Epithelial cell of esophagus (primary cell): ENCODE measurements around the gene KCNJ15.
A peak's percentile ranks its signal among the peaks of the same experiment; 100 is the strongest.

Source experiments
- DNase-seq: peaks from one replicate; pipeline ENCODE4 v3.0.0; 2010; ENCODE audit warnings: low read depth
- H3K4me3 ChIP-seq: 2 replicates; pipeline ENCODE4 v1.5.1; 2011; ENCODE audit warnings: mild to moderate bottlenecking, low read length, control low read depth
- TF ChIP-seq, protein P1 (sequence below): IDR thresholded peaks from 2 replicates; pipeline ENCODE4 v1.5.1; 2011; ENCODE audit warnings: low read depth, mild to moderate bottlenecking, low read length, control low read depth, inconsistent platforms; ENCODE audit not compliant: insufficient read depth; ENCODE audit errors: missing control alignments

The KCNJ15 gene

DNA sequence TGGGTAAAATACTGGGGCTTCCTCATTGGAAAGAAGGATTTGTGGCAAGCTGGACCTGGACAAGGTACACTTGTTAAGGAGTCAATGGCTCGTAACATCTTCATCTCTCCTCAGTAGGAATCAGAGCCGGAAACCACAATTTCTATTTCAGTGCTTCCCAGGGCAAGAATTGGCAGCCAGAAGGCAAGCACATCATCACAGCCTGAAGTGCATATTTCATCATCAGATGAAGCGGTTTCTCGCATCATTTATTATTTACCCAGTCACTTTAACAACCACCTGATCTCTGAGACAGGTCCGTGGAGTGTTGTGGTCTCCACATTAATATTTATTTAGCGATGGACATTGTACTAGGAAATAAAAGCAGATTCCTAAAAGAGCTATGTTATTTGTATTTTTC lies 55.0 kb downstream of the KCNJ15 start:
- peak; percentile 30 for DNase-seq
- no peak overlapping the region for H3K4me3 ChIP-seq
- TF ChIP-seq, protein P1, sequence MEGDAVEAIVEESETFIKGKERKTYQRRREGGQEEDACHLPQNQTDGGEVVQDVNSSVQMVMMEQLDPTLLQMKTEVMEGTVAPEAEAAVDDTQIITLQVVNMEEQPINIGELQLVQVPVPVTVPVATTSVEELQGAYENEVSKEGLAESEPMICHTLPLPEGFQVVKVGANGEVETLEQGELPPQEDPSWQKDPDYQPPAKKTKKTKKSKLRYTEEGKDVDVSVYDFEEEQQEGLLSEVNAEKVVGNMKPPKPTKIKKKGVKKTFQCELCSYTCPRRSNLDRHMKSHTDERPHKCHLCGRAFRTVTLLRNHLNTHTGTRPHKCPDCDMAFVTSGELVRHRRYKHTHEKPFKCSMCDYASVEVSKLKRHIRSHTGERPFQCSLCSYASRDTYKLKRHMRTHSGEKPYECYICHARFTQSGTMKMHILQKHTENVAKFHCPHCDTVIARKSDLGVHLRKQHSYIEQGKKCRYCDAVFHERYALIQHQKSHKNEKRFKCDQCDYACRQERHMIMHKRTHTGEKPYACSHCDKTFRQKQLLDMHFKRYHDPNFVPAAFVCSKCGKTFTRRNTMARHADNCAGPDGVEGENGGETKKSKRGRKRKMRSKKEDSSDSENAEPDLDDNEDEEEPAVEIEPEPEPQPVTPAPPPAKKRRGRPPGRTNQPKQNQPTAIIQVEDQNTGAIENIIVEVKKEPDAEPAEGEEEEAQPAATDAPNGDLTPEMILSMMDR, result no peak

DNA sequence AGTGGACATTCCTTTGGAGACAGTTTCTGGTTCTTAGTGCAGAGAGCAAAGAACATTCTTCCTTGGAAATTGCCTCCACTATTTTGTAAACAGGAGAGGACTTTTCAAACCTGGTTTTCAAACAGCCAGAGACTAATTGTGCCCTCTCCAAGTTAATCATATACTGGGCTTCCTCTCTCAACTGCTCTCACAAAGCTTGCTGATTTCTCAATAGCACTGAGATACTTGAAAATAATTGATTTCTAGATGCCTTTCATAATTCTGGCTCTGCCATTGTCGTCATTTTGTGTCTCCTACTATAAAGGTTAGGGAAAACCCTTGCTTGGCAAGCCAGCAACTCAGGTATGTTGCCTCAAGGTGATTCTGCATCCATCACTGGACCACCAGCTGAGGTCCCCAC lies 56.0 kb downstream of the KCNJ15 start:
- H3K4me3 ChIP-seq, result no peak overlapping the region
- no peak for DNase-seq
- TF ChIP-seq, protein P1, result no peak

DNA sequence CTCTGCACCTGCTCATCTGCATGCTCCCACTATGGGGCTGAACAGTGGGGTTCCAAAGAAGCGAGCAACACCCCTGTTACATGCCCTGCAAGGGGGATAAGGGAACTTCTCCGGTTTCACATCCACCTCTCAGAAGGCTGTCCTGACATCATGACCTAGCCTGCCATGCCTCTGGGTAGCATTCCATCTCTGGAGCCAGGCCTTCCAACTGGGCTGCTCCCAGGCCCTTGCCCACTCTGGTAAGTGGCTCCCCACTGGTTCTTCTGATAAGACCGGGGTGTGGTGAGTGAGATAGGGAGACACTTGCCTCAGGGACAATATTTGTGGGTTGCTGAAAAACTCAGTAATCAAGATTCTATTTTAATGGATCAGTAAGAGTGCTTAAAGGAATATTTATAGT lies 57.8 kb downstream of the KCNJ15 start:
- no peak overlapping the region for H3K4me3 ChIP-seq
- no peak for DNase-seq
- TF ChIP-seq, protein P1, result no peak

DNA sequence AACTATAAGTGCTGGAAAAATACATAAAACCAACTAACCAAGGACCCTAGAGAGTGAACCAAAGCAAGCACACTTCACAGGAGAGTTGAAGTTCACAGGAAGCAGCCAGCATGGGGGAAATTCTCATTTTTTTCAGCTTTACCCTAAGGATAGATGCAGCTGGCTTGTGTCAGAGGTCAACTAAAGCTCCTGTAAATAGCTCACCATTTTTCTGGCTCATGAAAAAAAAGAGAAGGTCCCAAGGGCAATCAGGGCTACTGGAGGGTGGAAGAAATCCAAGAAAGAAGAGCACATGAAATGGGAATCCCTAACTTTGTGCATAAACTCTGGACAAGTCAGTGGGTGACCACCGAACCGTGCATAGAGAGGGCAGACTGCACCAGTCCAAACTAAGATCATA lies 58.3 kb downstream of the KCNJ15 start:
- no peak overlapping the region for H3K4me3 ChIP-seq
- DNase-seq, result no peak
- TF ChIP-seq, protein P1, result no peak

DNA sequence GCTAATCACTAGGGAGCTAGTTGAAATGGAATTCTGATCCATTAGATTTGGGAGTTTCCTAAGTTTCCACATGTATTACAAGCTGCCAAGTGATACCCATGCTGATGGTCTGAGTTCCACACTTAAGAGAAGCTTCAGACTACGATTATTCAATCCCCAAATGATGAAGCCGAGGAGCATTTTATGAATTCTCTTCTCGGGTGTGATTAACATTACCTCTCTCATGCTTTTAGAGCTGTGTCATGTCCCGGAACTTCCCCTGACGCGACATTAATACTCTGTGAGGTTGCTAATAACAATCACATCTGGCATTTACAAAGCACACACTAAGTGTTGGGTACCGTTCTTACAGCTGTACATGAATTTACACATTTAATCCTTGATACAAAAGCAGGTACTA lies 63.0 kb downstream of the KCNJ15 start:
- DNase-seq, result peak; percentile 63
- H3K4me3 ChIP-seq, result no peak overlapping the region
- TF ChIP-seq, protein P1, result no peak

DNA sequence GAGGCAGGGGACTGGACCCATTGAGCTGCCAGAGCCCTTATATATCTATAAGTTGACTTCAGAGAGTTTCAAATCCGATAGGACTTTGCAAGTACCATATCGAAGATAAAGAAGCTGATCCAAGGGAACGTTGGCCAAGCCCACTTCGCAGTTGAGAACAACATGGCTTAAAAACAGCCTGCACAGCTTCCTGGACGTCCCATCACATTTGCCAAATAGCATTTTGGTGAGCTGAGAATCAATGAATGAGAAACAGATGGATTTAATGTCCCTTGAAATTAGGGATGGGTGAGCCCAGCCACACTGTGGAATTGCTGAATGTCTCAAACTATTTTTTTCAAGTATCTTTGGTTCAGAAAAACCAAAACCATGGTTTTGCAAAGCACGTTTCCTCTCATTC lies 64.8 kb downstream of the KCNJ15 start:
- TF ChIP-seq, protein P1, result no peak
- H3K4me3 ChIP-seq, result no peak overlapping the region
- DNase-seq, result no peak

DNA sequence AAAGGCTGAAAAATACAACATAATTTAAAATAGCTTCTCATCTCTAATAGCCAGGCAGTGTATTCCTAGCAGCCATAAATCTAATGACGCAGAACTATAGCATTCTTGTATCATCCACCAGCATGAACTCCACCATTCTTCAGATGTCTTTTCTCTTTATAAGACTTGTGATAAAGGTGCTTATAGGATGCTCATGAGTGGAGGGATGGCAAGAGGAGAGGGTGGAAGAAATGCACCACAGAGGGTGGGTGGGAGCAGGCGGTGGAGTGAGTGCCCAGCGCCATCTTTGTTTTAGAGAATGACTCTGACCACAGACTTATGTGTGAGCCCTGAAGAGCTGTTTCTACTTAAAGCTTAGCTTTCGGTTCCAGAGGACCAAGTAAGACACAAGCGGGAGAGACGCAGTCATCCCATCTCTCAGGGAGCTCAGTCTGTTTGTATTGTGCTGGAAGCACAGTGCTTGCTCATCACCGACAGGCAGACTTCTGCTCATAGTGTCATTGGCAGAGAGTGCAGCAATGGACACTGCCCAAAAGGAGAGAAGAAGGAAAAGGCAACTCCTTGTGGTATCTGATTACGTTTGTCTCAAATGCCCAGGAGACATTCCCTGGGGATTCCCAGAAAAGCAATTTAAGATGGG lies 65.6 kb downstream of the KCNJ15 start:
- H3K4me3 ChIP-seq, result no peak overlapping the region
- no peak for DNase-seq
- TF ChIP-seq, protein P1, result no peak
